Activated T-cell treated with anti-CD3 and anti-CD28 coated beads for 24 hours (primary cell): ENCODE results near the gene FYCO1.

Experiments
- DNase-seq: peaks from one replicate; pipeline ENCODE4 v3.0.0-alpha.2; 2020; ENCODE audit warnings: low read depth

FYCO1 gene

GRCh38 chr3:45884368-45885201 is 111.0 kb downstream of the FYCO1 start:
- DNase-seq: no peak

DNA sequence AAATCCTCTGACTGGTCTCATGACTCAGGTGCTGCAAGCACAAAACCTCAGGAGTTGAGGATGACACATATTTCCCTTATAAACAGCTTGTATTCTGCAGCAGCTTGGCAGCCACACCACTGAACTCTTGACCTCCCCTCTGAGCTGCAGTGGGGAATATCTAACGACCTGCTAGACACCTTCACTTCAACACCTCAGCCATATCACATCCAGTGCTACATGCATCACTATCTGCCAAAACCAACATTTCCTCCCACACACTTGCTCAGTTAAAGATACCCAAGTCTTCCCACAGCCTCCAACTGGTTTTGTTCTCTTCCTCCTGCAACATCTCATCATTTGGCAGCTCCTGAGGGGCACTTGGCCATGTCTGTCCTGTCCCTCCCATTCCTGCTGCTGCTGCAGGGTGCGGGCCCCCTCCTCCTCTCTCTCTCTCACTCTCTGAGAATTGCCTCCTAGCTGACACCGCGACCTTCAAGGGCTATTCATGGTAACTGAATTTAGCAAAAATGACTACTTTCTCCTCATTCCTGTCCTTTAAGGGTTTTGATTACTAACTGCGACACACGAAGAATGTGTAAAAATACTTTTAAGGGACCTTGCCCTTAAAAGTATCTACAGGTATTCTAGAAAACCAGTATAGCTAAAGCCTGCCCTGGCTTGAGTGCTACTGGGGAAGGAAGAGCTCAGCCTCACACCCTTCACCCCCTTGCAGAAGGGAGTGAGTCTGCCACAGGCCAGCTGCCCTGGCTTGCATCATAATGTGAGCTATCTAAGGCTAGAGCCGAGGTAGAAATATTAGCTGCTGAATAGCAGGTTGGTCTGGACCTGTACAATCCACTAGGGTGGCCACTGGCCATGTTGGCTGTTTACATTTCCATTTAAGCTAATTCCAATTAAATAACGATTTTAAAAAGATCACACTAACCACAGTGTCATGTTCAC is 114.3 kb downstream of the FYCO1 start:
- DNase-seq: peak; percentile 36

DNA sequence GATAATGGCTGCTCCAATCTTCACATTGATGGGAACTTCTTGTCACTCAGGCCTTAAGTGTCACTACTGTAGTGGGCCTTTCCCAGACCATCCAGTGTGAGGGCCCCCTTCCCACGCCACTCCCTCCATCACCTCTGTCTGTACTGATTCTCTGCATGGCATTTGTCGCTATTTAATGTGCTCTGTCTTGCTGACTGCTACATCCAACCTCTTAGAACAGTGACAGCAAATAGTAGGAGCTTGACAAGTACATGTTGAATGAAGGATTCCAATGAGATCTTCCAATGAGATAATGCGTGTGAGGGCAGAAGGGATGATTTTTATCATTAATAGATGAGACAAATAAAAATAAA is 114.9 kb downstream of the FYCO1 start:
- no peak for DNase-seq

- DNase-seq: no peak
These were observed 117.5 kb downstream of the FYCO1 start for GRCh38 chr3:45878124-45878523.

- DNase-seq: no peak
These were observed 120.8 kb downstream of the FYCO1 start for GRCh38 chr3:45874677-45875346.

- no peak for DNase-seq
These were observed 122.0 kb downstream of the FYCO1 start for GRCh38 chr3:45873638-45874037.

DNA sequence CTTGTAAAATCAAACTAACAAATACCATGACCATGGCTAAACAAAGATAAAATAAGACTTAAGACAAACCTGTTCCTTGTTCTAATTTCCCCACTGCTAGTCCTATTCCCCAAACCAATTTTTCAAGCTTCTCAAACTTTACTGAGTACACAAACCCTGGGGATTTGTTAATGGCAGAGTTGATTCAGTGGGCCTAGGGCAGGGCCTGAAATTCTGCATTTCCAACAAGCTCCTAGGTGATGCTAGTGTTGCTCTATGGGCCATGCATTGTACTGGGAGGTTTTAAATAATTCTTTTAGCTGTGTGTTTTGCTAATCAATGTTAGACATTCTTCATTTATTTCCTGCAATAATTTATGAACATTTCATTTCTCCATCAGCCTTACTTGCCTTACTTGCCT is 122.6 kb downstream of the FYCO1 start:
- DNase-seq: no peak

- no peak for DNase-seq
These were observed 123.1 kb downstream of the FYCO1 start for GRCh38 chr3:45872569-45872968.

DNA sequence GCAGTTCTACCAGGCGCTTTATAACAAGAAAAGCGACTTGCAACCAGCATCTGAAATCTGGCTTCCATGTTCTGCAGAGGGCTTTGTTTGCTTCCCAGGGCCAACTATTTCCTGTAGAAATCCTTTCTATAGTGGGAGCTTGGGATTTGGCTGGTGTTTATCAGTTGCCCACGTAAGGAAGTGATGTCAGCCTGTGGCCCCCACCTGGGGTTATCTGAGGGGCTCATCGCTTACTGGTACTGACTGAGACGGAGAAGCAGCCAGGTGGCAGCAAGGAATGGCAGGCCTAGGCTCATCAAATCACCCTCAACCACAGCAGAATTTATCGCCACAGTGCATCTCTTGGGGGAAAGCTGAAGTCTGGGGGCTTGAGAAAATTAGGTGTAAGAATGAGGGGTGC is 123.8 kb downstream of the FYCO1 start:
- no peak for DNase-seq

DNA sequence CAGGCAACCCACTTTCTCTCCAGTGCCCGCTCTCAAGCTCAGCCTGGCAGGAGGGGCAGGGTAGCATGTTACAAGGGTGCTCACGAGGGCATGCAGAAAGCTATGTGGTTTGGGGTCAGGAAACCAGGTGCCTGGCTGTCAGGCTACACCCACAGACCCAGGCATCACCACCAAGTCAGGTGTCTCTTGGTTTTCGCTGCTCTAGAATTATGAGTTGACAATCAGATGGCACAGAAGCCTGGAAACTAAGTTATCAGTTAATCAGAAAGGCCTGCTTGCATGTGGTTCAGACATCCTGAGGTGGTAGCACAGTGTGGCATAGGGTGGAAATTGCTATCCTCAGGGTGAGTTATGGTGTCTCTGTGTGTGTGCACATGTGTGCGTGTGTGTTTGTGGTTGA is 125.5 kb downstream of the FYCO1 start:
- peak; percentile 27 for DNase-seq

DNA sequence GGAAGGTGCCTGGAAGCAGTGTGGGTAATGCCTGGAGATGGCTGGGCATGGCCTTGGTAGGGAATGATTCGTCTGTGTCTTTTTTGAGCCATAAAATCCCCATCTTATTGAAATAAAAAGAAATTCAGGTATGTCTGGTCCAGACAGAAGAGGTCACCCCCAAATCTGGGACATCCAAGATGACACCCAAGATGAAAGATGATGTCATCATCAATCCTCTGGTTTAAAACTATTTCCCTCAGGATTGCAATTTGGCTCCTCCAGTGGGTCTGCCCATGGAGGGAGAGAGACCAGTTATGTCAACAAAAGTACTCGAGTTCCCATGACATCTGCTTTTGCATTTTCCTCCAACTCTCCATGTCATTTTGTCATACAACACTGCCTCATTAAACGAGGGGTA is 126.0 kb downstream of the FYCO1 start:
- no peak for DNase-seq

DNA sequence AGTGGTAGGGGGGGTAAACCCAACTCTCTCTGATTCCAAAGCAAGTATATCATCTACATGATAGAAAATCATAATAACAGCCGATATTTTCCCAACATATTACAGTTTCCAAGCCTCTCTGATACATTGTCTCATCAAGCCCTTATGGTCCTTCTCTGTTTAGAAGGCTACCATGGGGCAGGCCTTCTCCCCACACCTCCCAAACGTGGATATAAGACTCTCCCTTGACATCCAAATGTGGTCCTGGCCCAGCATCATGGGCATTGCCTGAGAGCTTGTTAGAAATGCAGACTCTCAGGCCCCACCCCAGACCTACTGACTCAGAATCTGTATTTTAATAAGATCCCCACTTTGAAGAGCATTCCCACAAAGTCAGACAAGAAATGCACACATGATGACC is 127.0 kb downstream of the FYCO1 start:
- DNase-seq: no peak

GRCh38 chr3:45868213-45868612 is 127.4 kb downstream of the FYCO1 start:
- DNase-seq: no peak
